HCT116 (cell line): ENCODE data around the gene ICA1. TPM values are rescaled to one million over a fixed set of nuclear protein-coding genes. Genes with fewer than 3 reads are reported as not detected.

Experiments used
- ATAC-seq: fragments of 200-7000 bp; cut with Tn5 transposase; 2 replicates; pipeline ENCODE4 v1.9.1; 2020; ENCODE audit warnings: mild to moderate bottlenecking, moderate library complexity
- BruUV-seq: library from RNA; stranded (reverse); fragments of 400-500 nt; replicated peaks from 2 replicates; lab custom pipeline; 2021; lab: Mats Ljungman, UMichigan
- CTCF ChIA-PET: fragments of 300-600 bp; sonication (Branson Sonifier 250); formaldehyde crosslinking; loops from one replicate; lab custom pipeline; 2021; ENCODE audit warnings: antibody characterized with exemption; lab: Charles Lee
- POLR2A ChIA-PET: fragments of 300-600, 350-600 bp; sonication (Branson Sonifier 250); formaldehyde crosslinking; loops from one replicate; lab custom pipeline; 2021; ENCODE audit warnings: antibody characterized with exemption; lab: Charles Lee
- RAD21 ChIA-PET, 2 experiments: fragments of 300-600 bp; sonication (Branson Sonifier 250); formaldehyde crosslinking; loops; one replicate each; lab custom pipeline; 2023; ENCODE audit warnings: low total read pairs in 2 of 2; ENCODE audit not compliant: uncharacterized antibody in 2 of 2, unreplicated experiment in 2 of 2, low non-redundant PET in 1 of 2; lab: Charles Lee
- DNase-seq: peaks from one replicate; pipeline ENCODE4 v3.0.0-alpha.2; 2010; ENCODE audit warnings: low read depth, low spot score
- H2AFZ ChIP-seq: fragments of 200-600 bp; shearing (Covaris generic), sonication (generic); 2 replicates; pipeline ENCODE4 v1.6.1; 2017; ENCODE audit warnings: low read depth, mixed run types, mixed read lengths, antibody characterized with exemption, low read length; ENCODE audit not compliant: poor library complexity, severe bottlenecking
- H3K27ac ChIP-seq: 2 replicates; pipeline ENCODE4 v1.5.1; 2012; ENCODE audit warnings: low read depth, low read length
- H3K27me3 ChIP-seq: fragments of 200-600 bp; sonication (generic); 2 replicates; pipeline ENCODE4 v1.6.1; 2016; ENCODE audit warnings: mixed run types, low read length, mixed read lengths; ENCODE audit not compliant: insufficient read depth
- H3K36me3 ChIP-seq, 2 experiments: fragments of 200-500 bp in 1 of 2; fragments of 200-600 bp in 1 of 2; sonication (Bioruptor generic) in 1 of 2; sonication (generic) in 1 of 2; 2 replicates each; pipeline versions ENCODE4 v1.5.1 to v1.6.1; 2014 to 2016; ENCODE audit warnings: low read length in 2 of 2, inconsistent platforms in 1 of 2, mixed read lengths in 1 of 2, mixed run types in 1 of 2; ENCODE audit not compliant: insufficient read depth in 2 of 2, control insufficient read depth in 1 of 2
- H3K4me1 ChIP-seq, 2 experiments: fragments of 200-600 bp in 1 of 2; sonication (generic) in 1 of 2; 2 replicates each; pipeline versions ENCODE4 v1.5.1 to v1.6.1; 2012 to 2017; ENCODE audit warnings: low read length in 2 of 2, inconsistent platforms in 1 of 2, mild to moderate bottlenecking in 1 of 2, mixed read lengths in 1 of 2, mixed run types in 1 of 2, moderate library complexity in 1 of 2; ENCODE audit not compliant: insufficient read depth in 2 of 2, control insufficient read depth in 1 of 2
- H3K4me2 ChIP-seq: fragments of 200-600 bp; sonication (generic); 2 replicates; pipeline ENCODE4 v1.6.1; 2017; ENCODE audit warnings: mixed run types, low read length, mixed read lengths
- H3K4me3 ChIP-seq, 2 experiments: fragments of 200-600 bp in 1 of 2; sonication (generic) in 1 of 2; replicated peaks in 1 of 2; 2 replicates each; pipeline ENCODE4 v1.5.1; 2011 to 2016; ENCODE audit warnings: low read length in 2 of 2, control low read depth in 1 of 2, low read depth in 1 of 2, mild to moderate bottlenecking in 1 of 2, mixed read lengths in 1 of 2, mixed run types in 1 of 2
- H3K79me2 ChIP-seq: fragments of 200-600 bp; sonication (generic); 2 replicates; pipeline ENCODE4 v1.6.1; 2017; ENCODE audit warnings: mild to moderate bottlenecking, mixed run types, low read length, moderate library complexity, mixed read lengths; ENCODE audit not compliant: insufficient read depth
- H3K9ac ChIP-seq: fragments of 200-600 bp; sonication (generic); 2 replicates; pipeline ENCODE4 v1.6.1; 2016; ENCODE audit warnings: low read length, mixed read lengths
- H3K9me2 ChIP-seq: fragments of 200-600 bp; sonication (generic), shearing (Covaris generic); 2 replicates; pipeline ENCODE4 v1.6.1; 2017; ENCODE audit warnings: mixed run types, mild to moderate bottlenecking, moderate library complexity; ENCODE audit not compliant: insufficient read depth
- H3K9me3 ChIP-seq, 2 experiments: fragments of 200-500 bp in 1 of 2; fragments of 200-600 bp in 1 of 2; sonication (Bioruptor generic) in 1 of 2; sonication (generic) in 1 of 2; 2 replicates each; pipeline ENCODE4 v1.6.1; 2014 to 2017; ENCODE audit warnings: low read length in 2 of 2, mixed read lengths in 2 of 2, inconsistent platforms in 1 of 2, low read depth in 1 of 2, mild to moderate bottlenecking in 1 of 2, mixed run types in 1 of 2, moderate library complexity in 1 of 2; ENCODE audit not compliant: control insufficient read depth in 1 of 2, insufficient read depth in 1 of 2
- H4K20me1 ChIP-seq: fragments of 200-600 bp; sonication (generic), shearing (Covaris generic); 2 replicates; pipeline ENCODE4 v1.6.1; 2017; ENCODE audit warnings: mixed run types, mild to moderate bottlenecking, moderate library complexity; ENCODE audit not compliant: insufficient read depth
- CBX3 ChIP-seq: IDR thresholded peaks from 2 replicates; pipeline ENCODE4 v1.6.1; 2012; ENCODE audit warnings: low read depth
- CEBPB ChIP-seq: IDR thresholded peaks from 2 replicates; pipeline ENCODE4 v1.6.1; 2012; ENCODE audit warnings: low read depth
- EGR1 ChIP-seq: IDR thresholded peaks from 2 replicates; pipeline ENCODE4 v1.6.1; 2012; ENCODE audit warnings: low read depth
- ELF1 ChIP-seq: IDR thresholded peaks from 2 replicates; pipeline ENCODE4 v1.6.1; 2012; ENCODE audit warnings: low read depth, borderline replicate concordance
- EZH2 ChIP-seq: fragments of 200-600 bp; sonication (generic); IDR thresholded peaks from 2 replicates; pipeline ENCODE4 v1.6.1; 2017; ENCODE audit warnings: antibody characterized with exemption, mixed run types
- EZH2phosphoT487 ChIP-seq: fragments of 200-600 bp; IDR thresholded peaks from 2 replicates; pipeline ENCODE4 v1.6.1; 2018; ENCODE audit warnings: antibody characterized with exemption, borderline replicate concordance
- FOSL1 ChIP-seq: IDR thresholded peaks from 2 replicates; pipeline ENCODE4 v1.6.1; 2012; ENCODE audit warnings: low read depth
- JUND ChIP-seq: IDR thresholded peaks from 2 replicates; pipeline ENCODE4 v1.6.1; 2012
- POLR2A ChIP-seq: IDR thresholded peaks from 2 replicates; pipeline ENCODE4 v1.7.0; 2011; ENCODE audit warnings: borderline replicate concordance; ENCODE audit not compliant: insufficient read depth, insufficient read length; ENCODE audit errors: extremely low read depth
- POLR2AphosphoS5 ChIP-seq: IDR thresholded peaks from 2 replicates; pipeline ENCODE4 v1.6.1; 2011; ENCODE audit warnings: mild to moderate bottlenecking, low read depth, low read length, moderate library complexity
- RAD21 ChIP-seq: IDR thresholded peaks from 2 replicates; pipeline ENCODE4 v1.6.1; 2012; ENCODE audit warnings: low read depth, mild to moderate bottlenecking
- SIN3A ChIP-seq: IDR thresholded peaks from 2 replicates; pipeline ENCODE4 v1.6.1; 2012; ENCODE audit warnings: low read depth
- SRF ChIP-seq: IDR thresholded peaks from 2 replicates; pipeline ENCODE4 v1.6.1; 2012; ENCODE audit warnings: low read depth
- TCF7L2 ChIP-seq: IDR thresholded peaks from 2 replicates; pipeline ENCODE4 v1.7.0; 2011; ENCODE audit warnings: borderline replicate concordance, inconsistent platforms; ENCODE audit not compliant: insufficient read depth, insufficient read length; ENCODE audit errors: extremely low read depth
- YY1 ChIP-seq: IDR thresholded peaks from 2 replicates; pipeline ENCODE4 v1.6.1; 2011; ENCODE audit warnings: low read length, low read depth, moderate library complexity, mild to moderate bottlenecking; ENCODE audit not compliant: insufficient replicate concordance; ENCODE audit errors: extremely low read depth
- ZFX ChIP-seq: fragments of 450-650 bp; IDR thresholded peaks from 2 replicates; pipeline ENCODE4 v1.6.1; 2017
- ZNF274 ChIP-seq: fragments of 200-500 bp; sonication (Bioruptor generic); IDR thresholded peaks from 2 replicates; pipeline ENCODE4 v1.6.1; 2014; ENCODE audit warnings: mild to moderate bottlenecking, low read depth, low read length, inconsistent platforms
- intact Hi-C: fragments of 100-400 bp; cut with micrococcal nuclease; formaldehyde crosslinking; loops from 2 replicates; pipeline ENCODE4 v1.10.0; 2022
- total RNA-seq: library from RNA; stranded (reverse); gene quantifications from one replicate; pipeline ENCODE4 v1.2.1, GENCODE V29; 2021; ENCODE audit not compliant: unreplicated experiment
- TF ChIP-seq, protein P1 (sequence below): IDR thresholded peaks from 2 replicates; pipeline ENCODE4 v1.6.1; 2012
- TF ChIP-seq, protein P2 (sequence below): IDR thresholded peaks from 2 replicates; pipeline ENCODE4 v1.6.1; 2011; ENCODE audit warnings: mild to moderate bottlenecking, low read length, moderate library complexity; ENCODE audit not compliant: insufficient replicate concordance; ENCODE audit errors: extremely low read depth
- TF ChIP-seq, protein P3 (sequence below): IDR thresholded peaks from 2 replicates; pipeline ENCODE4 v1.6.1; 2012

The ICA1 gene
- total RNA-seq, 1 experiment from 2014 or later = 16.4 TPM

GRCh38 chr7:8296362-8296659, 34.3 kb upstream of the ICA1 start:
- DNase-seq (no peak), ATAC-seq (peak; percentile 28; the same call in 1 of the 2 replicates)
- intact Hi-C loops = loop anchor here (1.0 to 10.0 kb wide), 6 partner anchors 79 to 1192 kb away; no protein-coding TSS in a partner anchor
- no peaks in the 10 kb centered on the region for H3K36me3 ChIP-seq
- no peak overlapping the region for H3K9ac ChIP-seq
- BruUV-seq = no TSS peak
- no peak overlapping the region for H3K4me3 ChIP-seq
- ChIA-PET CTCF (interaction anchor here (0.6 to 2.4 kb wide), 25 partner anchors 10 to 1355 kb away, joined by 3 to 28 read pairs (median 4); partner anchors contain the start of gene UMAD1), POLR2A (interaction anchor here (0.7 to 1.0 kb wide), 3 partner anchors 34 to 857 kb away, joined by 3 to 4 read pairs (median 3); partner anchors contain the start of genes ICA1 and UMAD1), RAD21 (interaction anchor here (0.8 to 1.2 kb wide), 6 partner anchors 19 to 872 kb away, joined by 3 to 7 read pairs (median 5); partner anchors contain the start of gene ICA1 (in 1 of the 2))
- no peak overlapping the region for H3K4me2 ChIP-seq
- TF ChIP-seq TCF7L2 = no peak
- TF ChIP-seq ZNF274 = no peak
- no peak; the same call in 1 of the 2 replicates for TF ChIP-seq CBX3
- TF ChIP-seq, protein P1, sequence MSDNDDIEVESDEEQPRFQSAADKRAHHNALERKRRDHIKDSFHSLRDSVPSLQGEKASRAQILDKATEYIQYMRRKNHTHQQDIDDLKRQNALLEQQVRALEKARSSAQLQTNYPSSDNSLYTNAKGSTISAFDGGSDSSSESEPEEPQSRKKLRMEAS = no peak
- no peak for TF ChIP-seq SRF
- TF ChIP-seq YY1 = no peak
- TF ChIP-seq, protein P2, sequence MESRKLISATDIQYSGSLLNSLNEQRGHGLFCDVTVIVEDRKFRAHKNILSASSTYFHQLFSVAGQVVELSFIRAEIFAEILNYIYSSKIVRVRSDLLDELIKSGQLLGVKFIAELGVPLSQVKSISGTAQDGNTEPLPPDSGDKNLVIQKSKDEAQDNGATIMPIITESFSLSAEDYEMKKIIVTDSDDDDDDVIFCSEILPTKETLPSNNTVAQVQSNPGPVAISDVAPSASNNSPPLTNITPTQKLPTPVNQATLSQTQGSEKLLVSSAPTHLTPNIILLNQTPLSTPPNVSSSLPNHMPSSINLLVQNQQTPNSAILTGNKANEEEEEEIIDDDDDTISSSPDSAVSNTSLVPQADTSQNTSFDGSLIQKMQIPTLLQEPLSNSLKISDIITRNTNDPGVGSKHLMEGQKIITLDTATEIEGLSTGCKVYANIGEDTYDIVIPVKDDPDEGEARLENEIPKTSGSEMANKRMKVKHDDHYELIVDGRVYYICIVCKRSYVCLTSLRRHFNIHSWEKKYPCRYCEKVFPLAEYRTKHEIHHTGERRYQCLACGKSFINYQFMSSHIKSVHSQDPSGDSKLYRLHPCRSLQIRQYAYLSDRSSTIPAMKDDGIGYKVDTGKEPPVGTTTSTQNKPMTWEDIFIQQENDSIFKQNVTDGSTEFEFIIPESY = no peak
- TF ChIP-seq RAD21 = no peak
- no peak for TF ChIP-seq EZH2phosphoT487
- TF ChIP-seq, protein P3, sequence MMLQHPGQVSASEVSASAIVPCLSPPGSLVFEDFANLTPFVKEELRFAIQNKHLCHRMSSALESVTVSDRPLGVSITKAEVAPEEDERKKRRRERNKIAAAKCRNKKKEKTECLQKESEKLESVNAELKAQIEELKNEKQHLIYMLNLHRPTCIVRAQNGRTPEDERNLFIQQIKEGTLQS = no peak
- no peak for TF ChIP-seq EGR1
- TF ChIP-seq EZH2 = no peak
- no peak for TF ChIP-seq ELF1
- no peak for TF ChIP-seq CEBPB
- no peak for TF ChIP-seq JUND
- no peak for TF ChIP-seq POLR2AphosphoS5
- TF ChIP-seq SIN3A = no peak
- no peak for TF ChIP-seq ZFX
- TF ChIP-seq FOSL1 = no peak
- TF ChIP-seq POLR2A = no peak
- H4K20me1 ChIP-seq = no peaks in the 10 kb centered on the region
- H3K4me1 ChIP-seq = no peaks in the 10 kb centered on the region
- peak overlapping the region; percentile 94 for H2AFZ ChIP-seq
- no peak overlapping the region for H3K27ac ChIP-seq
- H3K27me3 ChIP-seq = no peaks in the 10 kb centered on the region
- H3K79me2 ChIP-seq = no peaks in the 10 kb centered on the region
- H3K9me2 ChIP-seq = no peaks in the 10 kb centered on the region
- H3K9me3 ChIP-seq = no peaks in the 10 kb centered on the region
